ENCODE data around the gene ARL8B. TPM values are rescaled to one million over a fixed set of nuclear protein-coding genes. Genes with fewer than 3 reads are reported as not detected.
A peak's percentile ranks its signal among the peaks of the same experiment; 100 is the strongest.
"Not testable (repeated sequence)": the region's sequence is repeated elsewhere in the genome, so short reads cannot be mapped to it uniquely, and the experiment has no call there.

ARL8B gene
- total and polyA plus RNA-seq, 9 of the 15 experiments (the other 6 are each of a cell fraction or from before 2014, with no cell fraction given) = 28.5 to 99.4 (median 77.2) TPM

GRCh38 chr3:5081973-5082788, 39.9 kb upstream of the ARL8B start (continued):
- TF ChIP-seq, protein P1, sequence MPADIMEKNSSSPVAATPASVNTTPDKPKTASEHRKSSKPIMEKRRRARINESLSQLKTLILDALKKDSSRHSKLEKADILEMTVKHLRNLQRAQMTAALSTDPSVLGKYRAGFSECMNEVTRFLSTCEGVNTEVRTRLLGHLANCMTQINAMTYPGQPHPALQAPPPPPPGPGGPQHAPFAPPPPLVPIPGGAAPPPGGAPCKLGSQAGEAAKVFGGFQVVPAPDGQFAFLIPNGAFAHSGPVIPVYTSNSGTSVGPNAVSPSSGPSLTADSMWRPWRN (IDR thresholded peaks at IDR 0.05; ENCODE audit: low read depth) = peak; percentile 40; the same call in 1 of the 2 replicates
- TF ChIP-seq PTTG1 (tag; IDR thresholded peaks at IDR 0.05; ENCODE audit: low read depth) (peak; percentile 90), ZNF644 (tag; IDR thresholded peaks at IDR 0.05; ENCODE audit: low read depth) (peak; percentile 82), ETS2 (tag; IDR thresholded peaks at IDR 0.05; ENCODE audit: borderline replicate concordance, poor library complexity, severe bottlenecking) (peak; percentile 52), ZBED1 (IDR thresholded peaks at IDR 0.05) (peak; percentile 46; the same call in 1 of the 2 replicates), TEAD1 (CRISPR knock-in tag; IDR thresholded peaks at IDR 0.05) (peak; percentile 49 to 72; a peak in 2 of 4 replicates), ZNF79 (CRISPR knock-in tag; IDR thresholded peaks at IDR 0.05; ENCODE audit: low read depth) (peak; percentile 59; the same call in 1 of the 2 replicates), CUX1 (CRISPR knock-in tag; IDR thresholded peaks at IDR 0.05) (peak; percentile 84), TAL1 (IDR thresholded peaks at IDR 0.05) (peak; percentile 85)
- TF ChIP-seq, protein P2, sequence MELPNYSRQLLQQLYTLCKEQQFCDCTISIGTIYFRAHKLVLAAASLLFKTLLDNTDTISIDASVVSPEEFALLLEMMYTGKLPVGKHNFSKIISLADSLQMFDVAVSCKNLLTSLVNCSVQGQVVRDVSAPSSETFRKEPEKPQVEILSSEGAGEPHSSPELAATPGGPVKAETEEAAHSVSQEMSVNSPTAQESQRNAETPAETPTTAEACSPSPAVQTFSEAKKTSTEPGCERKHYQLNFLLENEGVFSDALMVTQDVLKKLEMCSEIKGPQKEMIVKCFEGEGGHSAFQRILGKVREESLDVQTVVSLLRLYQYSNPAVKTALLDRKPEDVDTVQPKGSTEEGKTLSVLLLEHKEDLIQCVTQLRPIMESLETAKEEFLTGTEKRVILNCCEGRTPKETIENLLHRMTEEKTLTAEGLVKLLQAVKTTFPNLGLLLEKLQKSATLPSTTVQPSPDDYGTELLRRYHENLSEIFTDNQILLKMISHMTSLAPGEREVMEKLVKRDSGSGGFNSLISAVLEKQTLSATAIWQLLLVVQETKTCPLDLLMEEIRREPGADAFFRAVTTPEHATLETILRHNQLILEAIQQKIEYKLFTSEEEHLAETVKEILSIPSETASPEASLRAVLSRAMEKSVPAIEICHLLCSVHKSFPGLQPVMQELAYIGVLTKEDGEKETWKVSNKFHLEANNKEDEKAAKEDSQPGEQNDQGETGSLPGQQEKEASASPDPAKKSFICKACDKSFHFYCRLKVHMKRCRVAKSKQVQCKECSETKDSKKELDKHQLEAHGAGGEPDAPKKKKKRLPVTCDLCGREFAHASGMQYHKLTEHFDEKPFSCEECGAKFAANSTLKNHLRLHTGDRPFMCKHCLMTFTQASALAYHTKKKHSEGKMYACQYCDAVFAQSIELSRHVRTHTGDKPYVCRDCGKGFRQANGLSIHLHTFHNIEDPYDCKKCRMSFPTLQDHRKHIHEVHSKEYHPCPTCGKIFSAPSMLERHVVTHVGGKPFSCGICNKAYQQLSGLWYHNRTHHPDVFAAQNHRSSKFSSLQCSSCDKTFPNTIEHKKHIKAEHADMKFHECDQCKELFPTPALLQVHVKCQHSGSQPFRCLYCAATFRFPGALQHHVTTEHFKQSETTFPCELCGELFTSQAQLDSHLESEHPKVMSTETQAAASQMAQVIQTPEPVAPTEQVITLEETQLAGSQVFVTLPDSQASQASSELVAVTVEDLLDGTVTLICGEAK (IDR thresholded peaks at IDR 0.05) = 0 out of 2 replicates have a peak, but pooled peaks have one; percentile 15
- TF ChIP-seq, protein P2 (CRISPR knock-in tag; IDR thresholded peaks at IDR 0.05) = not testable (repeated sequence)

All from K562 (cell line).